GM21723 (cell line): ENCODE results near the gene TUSC1.
"Not testable (repeated sequence)": the region's sequence is repeated elsewhere in the genome, so short reads cannot be mapped to it uniquely, and the experiment has no call there.

Experiments
- ATAC-seq: cut with Tn5 transposase; IDR thresholded peaks from one replicate; pipeline ENCODE4 v1.9.1; 2021; ENCODE audit warnings: mild to moderate bottlenecking, moderate library complexity; ENCODE audit not compliant: unreplicated experiment

The TUSC1 gene

DNA sequence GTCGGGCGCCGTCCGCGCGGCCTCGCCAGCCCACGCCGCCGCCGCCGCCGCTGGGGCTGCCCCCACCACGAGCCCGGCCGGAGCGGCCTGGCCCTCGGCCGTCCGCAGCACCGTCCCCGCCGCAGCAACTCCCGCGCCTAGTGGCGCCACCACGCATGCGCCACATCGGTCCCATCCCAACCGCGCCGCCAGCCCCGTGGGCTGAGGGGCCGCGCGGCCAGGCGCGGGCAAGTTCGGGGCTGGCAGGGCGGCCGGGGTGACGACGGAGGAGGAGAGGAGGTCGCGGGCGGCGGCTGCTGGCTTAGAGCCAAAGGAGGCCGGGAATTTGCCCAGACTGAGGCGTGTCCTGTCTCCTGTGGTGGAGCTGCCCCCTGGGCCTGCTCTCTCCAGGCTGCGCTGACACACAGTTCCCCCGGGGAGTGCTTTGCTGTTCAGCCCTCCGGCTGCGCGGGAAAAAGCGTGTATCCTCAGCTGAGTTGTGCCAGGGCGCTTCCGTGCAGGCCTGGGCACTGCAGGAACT, at the start of gene TUSC1:
Gene TUSC1, minus strand, starts transcription at position 298 of the 520 bp plus-strand sequence. Its CDS starts 132 bp downstream, at position 166.
- no peak for ATAC-seq

DNA sequence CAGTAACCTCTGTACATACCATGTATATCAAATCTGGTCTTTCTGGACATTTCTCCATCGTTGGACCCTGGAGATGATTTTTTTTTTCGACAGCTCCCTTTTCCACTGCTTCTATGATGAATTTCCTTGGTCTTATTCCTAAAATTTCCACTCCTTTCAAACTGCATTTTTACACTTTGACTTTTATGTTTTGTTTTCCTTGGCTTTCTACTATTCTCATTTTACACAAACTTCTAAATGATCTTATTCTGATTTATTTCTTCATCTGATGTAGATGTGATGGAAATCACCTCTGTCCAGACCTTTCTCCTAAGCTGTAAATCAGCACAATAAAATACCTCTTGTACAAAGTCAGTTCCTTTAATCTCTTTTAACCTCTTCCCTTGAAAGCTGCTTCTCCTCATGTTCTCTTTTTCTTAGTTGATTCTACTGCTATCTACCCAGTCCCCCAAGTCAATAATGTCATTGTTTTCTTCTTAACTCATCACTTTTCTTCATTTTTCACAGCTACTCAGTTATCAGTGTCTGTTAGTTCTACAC, 48.7 kb upstream of the TUSC1 start:
- ATAC-seq = no peak

DNA sequence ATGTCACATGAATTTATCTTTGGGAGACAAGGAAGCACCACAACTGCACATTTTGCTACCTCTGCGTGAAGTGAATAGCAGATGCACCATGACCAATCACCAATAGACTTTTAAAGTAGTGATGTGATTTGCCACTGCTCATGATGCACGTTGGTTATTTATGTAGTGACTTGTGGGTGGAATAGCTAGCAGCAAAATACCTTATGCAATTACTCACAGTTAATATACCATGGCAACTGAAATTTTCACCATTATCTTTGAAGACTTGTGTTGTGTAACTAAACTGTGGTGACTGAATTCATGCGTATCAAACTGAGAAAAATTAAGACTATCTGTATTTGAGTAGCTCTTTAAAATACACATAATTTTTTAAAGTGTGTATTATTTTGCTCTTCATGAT, 46.2 kb upstream of the TUSC1 start:
- no peak for ATAC-seq

DNA sequence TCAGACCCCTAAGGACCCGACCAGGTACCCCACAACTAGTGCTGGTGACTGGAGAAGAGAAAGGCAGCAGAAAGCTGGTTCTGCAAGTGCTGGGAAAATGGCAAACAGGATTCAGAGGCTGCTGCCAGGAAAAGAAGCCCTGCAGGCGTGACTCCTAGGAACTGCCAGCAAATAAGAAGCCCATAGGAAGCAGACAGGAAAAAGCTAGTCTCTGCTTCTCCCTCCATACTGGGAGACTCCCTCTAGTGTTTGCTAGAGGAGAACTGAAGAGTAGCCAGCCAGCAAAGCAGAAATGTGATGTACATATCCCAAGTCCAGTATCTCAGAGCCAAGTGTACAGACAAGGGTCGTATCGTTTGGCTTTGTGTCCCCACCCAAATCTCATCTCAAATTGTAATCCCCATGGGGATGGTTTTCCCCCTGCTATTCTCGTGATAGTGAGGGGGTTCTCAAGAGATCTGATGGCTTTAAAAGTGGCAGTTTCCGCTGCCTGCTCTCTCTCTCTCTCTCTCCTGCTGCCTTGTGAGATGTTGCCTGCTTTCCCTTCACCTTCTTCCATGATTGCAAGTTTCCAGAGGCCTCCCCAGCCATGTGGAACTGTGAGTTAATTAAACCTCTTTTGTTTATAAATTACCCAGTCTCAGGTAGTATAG, 38.1 kb upstream of the TUSC1 start:
- no peak for ATAC-seq

GRCh38 chr9:25709941-25710340, 31.7 kb upstream of the TUSC1 start:
- ATAC-seq = no peak

DNA sequence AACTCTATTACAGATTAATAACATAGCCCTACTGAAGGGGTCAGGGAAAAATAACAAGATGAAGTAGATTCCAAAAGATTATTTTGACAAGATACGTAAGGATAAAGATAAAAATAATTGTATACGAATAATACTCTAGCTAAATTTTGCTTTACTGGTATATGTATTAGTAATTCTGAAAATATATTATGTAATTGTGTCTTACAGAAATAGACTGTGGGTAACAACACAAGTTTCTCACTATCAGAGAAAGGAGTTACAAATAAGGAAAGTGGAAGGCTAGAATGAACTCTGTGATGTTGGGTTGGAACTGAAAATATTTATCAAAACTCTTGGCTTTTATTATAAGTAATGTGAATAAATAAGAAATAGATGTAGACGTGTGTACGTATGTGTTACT, 26.6 kb upstream of the TUSC1 start:
- no peak for ATAC-seq

GRCh38 chr9:25703701-25704357, 25.6 kb upstream of the TUSC1 start:
- no peak for ATAC-seq

DNA sequence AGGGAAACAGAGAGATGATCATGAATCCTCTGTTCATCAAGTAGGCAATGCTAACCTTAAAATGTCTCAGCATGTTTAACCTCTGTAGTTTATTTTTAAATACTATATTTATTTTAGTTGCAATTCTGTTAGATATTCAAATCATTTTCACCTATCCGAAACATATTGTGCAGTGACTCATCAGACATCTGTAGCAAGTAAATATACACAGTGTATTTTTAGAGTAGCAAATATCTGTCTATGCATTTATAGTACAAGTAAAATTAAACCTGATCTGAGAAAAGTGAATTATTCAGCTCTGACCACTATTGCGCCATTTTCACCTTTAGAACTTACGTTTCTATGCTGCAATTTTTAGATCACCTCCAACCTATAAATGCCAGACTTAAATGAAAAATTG, 24.3 kb upstream of the TUSC1 start:
- ATAC-seq = no peak

DNA sequence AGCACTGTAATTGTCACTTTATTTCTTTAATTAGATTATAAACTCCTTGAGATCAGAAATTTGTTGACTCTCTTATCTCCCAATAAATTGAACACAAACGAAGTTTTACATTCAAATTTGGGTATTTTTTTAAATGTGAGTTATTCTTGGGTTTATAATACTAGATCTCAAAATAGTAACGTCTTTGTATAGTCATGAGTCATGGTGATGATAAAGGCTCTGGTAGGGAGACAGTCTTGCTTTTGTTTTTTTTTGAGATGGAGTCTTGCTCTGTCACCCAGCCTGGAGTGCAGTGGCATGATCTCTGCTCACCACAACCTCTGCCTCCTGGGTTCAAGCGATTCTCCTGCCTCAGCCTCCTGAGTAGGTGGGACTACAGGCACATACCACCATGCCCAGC, 22.7 kb upstream of the TUSC1 start:
- ATAC-seq = not testable (repeated sequence)

GRCh38 chr9:25700430-25700829, 22.2 kb upstream of the TUSC1 start:
- no peak for ATAC-seq

- no peak for ATAC-seq
These were observed 13.5 kb upstream of the TUSC1 start for GRCh38 chr9:25691786-25692185.

GRCh38 chr9:25684321-25684720, 6.1 kb upstream of the TUSC1 start:
- ATAC-seq = no peak

- ATAC-seq = no peak
These were observed 3.0 kb upstream of the TUSC1 start for GRCh38 chr9:25681266-25681665.

- no peak for ATAC-seq
These were observed 659 bp upstream of the TUSC1 start for GRCh38 chr9:25678846-25679360.

- ATAC-seq = no peak
These were observed 720 bp downstream of the TUSC1 start for GRCh38 chr9:25677301-25678146.

DNA sequence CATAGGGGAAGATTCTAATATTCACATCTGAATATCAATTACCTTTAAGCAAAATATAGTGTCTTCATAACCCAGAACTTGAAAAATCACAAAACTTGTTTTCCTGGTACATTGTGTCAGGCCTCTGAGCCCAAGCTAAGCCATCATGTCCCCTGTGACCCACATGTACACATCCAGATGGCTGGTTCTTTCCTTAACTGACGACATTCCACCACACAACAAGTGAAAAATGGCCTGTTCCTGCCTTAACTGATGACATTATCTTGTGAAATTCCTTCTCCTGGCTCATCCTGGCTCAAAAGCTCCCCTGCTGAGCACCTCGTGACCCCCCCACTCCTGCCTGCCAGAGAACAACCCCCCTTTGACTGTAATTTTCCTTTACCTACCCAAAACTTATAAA, 2.4 kb downstream of the TUSC1 start:
- ATAC-seq = not testable (repeated sequence)

GRCh38 chr9:25658571-25658970, 19.7 kb downstream of the TUSC1 start:
- ATAC-seq = no peak

GRCh38 chr9:25654417-25654816, 23.8 kb downstream of the TUSC1 start:
- ATAC-seq = no peak

DNA sequence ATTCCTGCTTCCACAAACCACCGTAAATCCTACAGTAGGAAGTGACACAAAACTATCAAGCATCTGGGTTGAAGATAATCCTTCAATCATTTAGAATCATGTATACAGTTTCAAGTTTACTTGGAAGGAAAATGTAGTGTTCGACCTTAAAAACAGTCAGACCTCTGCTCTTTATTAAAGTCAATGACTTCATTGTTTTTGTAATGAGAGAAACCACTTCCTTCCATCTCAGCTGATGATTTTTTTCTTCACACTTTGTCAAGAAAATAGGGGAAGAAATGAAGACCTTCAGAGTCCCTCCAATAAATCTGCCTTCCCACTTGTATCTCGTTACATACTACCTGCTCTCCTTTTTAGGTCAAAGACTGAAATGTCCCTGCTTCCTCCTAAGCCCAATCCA, 30.1 kb downstream of the TUSC1 start:
- ATAC-seq = no peak

GRCh38 chr9:25636026-25636425, 42.2 kb downstream of the TUSC1 start:
- ATAC-seq = no peak

DNA sequence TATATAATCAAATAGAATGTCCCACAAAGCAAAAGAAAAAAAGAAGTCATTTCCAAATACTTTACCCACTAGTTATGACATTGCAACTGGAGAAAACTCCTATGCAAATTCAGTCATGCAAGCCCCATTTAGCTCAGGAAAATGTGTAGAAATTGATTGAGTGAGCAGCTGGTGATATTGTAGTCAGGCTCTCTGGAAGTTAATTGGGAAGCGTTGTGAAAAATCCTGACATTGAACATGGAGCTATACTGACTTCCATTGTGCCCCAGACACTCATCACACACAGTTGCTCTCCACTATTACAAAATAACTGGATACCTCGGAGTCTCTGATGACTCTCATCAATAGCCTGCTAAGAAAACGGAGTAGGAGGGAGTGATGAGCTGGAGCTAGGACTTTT, 49.0 kb downstream of the TUSC1 start:
- ATAC-seq = no peak
